Measurements from ENCODE around the gene FLAD1. TPM values are rescaled to one million over a fixed set of nuclear protein-coding genes. Genes with fewer than 3 reads are reported as not detected.
A peak's percentile ranks its signal among the peaks of the same experiment; 100 is the strongest.

Gene FLAD1
- total RNA-seq, 1 experiment from 2014 or later = 88.3 TPM

GRCh38 chr1:154940213-154940560 lies 43.0 kb upstream of the FLAD1 start:
- ATAC-seq = no peak
- Mint-ChIP-seq H3K36me3 (no peaks in the 10 kb centered on the region; the same call in 1 of the 2 replicates), H3K27ac (peak overlapping the region; percentile 10; the same call in 1 of the 2 replicates), H3K9me3 (no peaks in the 10 kb centered on the region), H3K4me3 (no peak overlapping the region), H3K4me1 (peaks cover 37% of the 10 kb centered on the region), H3K27me3 (ENCODE audit: low read depth) (peaks cover 3% of the 10 kb centered on the region; the same call in 1 of the 2 replicates)
- ChIA-PET CTCF (interaction anchor here (0.9 to 1.9 kb wide), 8 partner anchors 16 to 380 kb away, joined by 3 to 6 read pairs (median 4); no protein-coding TSS in a partner anchor), POLR2A (no interaction called here)
- no peak for TF ChIP-seq IRF1 (CRISPR knock-in tag; IDR thresholded peaks at IDR 0.05)
- TF ChIP-seq ATF6 (CRISPR knock-in tag; IDR thresholded peaks at IDR 0.05) = no peak
- no peak for TF ChIP-seq ZNF671 (CRISPR knock-in tag; IDR thresholded peaks at IDR 0.05)
- no peak for TF ChIP-seq HMGXB4 (CRISPR knock-in tag; IDR thresholded peaks at IDR 0.05)
- TF ChIP-seq, protein P1, sequence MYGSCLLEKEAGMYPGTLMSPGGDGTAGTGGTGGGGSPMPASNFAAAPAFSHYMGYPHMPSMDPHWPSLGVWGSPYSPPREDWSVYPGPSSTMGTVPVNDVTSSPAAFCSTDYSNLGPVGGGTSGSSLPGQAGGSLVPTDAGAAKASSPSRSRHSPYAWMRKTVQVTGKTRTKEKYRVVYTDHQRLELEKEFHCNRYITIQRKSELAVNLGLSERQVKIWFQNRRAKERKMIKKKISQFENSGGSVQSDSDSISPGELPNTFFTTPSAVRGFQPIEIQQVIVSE (CRISPR knock-in tag; IDR thresholded peaks at IDR 0.05; ENCODE audit: borderline replicate concordance) = no peak
- no peak for TF ChIP-seq NFYB (CRISPR knock-in tag; conservative IDR thresholded peaks at IDR 0.05; ENCODE audit: low read depth)
- no peak for TF ChIP-seq ZBTB21 (CRISPR knock-in tag; IDR thresholded peaks at IDR 0.05; ENCODE audit: borderline replicate concordance)
- TF ChIP-seq SMAD4 (CRISPR knock-in tag; IDR thresholded peaks at IDR 0.05) = no peak
- TF ChIP-seq TCF7 (CRISPR knock-in tag; IDR thresholded peaks at IDR 0.05; ENCODE audit: low read depth) = no peak
- TF ChIP-seq ZNF281 (CRISPR knock-in tag; IDR thresholded peaks at IDR 0.05) = no peak
- TF ChIP-seq ESRRA (CRISPR knock-in tag; IDR thresholded peaks at IDR 0.05; ENCODE audit: borderline replicate concordance) = no peak
- no peak for TF ChIP-seq ATF3 (CRISPR knock-in tag; conservative IDR thresholded peaks at IDR 0.05)
- no peak for TF ChIP-seq ZNF396 (CRISPR knock-in tag; IDR thresholded peaks at IDR 0.05; ENCODE audit: borderline replicate concordance)
- no peak for TF ChIP-seq ZMAT4 (CRISPR knock-in tag; IDR thresholded peaks at IDR 0.05)
- no peak for TF ChIP-seq ATF2 (CRISPR knock-in tag; IDR thresholded peaks at IDR 0.05; ENCODE audit: borderline replicate concordance, low read depth)
- TF ChIP-seq FOXK1 (CRISPR knock-in tag; IDR thresholded peaks at IDR 0.05) = no peak
- TF ChIP-seq, protein P2, sequence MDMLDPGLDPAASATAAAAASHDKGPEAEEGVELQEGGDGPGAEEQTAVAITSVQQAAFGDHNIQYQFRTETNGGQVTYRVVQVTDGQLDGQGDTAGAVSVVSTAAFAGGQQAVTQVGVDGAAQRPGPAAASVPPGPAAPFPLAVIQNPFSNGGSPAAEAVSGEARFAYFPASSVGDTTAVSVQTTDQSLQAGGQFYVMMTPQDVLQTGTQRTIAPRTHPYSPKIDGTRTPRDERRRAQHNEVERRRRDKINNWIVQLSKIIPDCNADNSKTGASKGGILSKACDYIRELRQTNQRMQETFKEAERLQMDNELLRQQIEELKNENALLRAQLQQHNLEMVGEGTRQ (CRISPR knock-in tag; IDR thresholded peaks at IDR 0.05) = no peak
- DNase-seq (ENCODE audit: low spot score) = no peak
